HG02678 (cell line): ENCODE measurements around the gene CYP2U1.

Source experiments
- ATAC-seq: cut with Tn5 transposase; IDR thresholded peaks from one replicate; pipeline ENCODE4 v1.9.1; 2021; ENCODE audit warnings: mild to moderate bottlenecking, moderate library complexity; ENCODE audit not compliant: unreplicated experiment

Gene CYP2U1

DNA sequence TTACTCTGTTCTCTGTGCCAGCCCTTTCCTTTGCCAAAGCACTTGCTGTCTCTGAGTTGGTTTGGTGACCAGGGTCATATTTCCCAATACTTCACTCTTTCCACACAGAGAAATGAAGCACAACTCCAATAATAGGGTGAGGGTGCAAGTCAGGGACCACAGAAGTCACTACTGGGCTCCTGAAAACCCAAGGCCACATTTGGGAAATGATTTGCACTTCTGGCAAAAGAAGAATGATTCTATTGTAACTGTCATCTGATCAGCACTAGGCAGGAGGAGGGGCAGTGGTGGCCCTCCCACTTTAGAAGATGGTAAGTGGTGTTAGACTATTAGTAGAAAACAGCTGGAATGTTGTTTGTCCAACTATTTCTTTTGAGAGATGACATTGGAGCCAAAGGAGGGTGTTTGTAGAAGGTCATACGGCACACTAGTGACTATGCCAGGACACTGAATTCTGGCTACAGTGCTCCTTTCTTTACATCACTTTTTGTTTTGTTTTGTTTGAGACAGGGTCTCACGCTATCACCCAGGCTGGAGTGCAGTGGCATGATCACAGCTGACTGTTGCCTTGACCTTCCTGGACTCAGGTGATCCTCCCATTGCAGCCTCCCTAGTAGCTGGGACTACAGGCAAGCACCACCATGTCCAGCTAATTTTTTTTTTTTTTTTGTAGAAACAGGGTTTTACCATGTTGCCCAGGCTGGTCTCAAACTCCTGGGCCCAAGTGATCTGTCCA, 47.5 kb downstream of the CYP2U1 start:
- no peak for ATAC-seq

DNA sequence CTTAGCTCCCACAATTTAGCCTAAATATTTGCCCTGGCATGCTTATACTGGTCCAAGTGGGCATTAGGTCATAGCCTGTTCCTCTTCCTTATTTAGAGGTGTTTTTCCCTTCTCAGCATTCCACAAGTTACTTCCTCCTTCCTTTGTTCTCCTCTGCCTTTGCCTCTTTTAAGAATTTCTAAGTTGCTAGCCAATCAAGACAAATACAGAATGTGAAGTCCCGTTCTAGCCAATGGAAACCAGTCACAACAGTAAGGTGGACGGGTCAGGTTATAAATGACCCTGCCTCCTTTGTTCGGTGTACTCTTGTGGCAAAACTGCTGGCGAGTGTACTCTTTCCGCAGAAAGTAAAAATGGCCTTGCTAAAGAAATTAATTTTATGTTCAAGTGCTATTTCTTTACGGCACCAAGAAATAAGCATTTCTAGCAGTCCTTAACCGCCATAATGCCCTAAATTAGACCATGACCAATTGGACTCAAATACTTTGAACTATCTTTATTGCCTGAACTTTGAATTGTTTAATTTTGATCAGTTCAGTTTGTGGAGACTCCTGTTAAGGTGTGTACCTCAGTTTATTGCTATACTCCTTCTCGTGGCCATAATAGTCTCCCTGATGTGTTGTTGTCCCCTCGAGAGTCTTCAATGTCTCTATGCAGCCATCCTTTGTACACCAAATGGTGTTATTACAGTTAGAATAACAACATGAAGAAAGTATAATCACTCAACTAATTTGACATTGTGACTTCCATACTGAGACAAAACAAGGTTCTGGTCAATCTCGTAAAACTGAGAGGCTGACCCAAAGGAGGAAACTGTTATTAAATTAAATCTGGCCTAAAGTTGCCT, 56.8 kb downstream of the CYP2U1 start:
- no peak for ATAC-seq

DNA sequence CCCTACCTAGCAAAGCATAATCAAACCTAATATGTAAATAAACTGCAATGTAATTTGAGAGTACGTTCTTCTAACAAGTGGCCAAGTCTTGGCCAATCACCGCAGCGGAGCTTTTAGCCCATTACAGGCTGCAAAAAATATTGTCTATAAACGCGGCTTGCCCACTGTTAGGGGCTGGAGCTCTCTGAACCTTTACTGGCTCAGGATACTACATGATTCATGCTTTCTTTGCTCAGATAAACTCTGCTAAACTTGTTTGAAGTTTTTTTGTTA, 57.4 kb downstream of the CYP2U1 start:
- no peak for ATAC-seq

DNA sequence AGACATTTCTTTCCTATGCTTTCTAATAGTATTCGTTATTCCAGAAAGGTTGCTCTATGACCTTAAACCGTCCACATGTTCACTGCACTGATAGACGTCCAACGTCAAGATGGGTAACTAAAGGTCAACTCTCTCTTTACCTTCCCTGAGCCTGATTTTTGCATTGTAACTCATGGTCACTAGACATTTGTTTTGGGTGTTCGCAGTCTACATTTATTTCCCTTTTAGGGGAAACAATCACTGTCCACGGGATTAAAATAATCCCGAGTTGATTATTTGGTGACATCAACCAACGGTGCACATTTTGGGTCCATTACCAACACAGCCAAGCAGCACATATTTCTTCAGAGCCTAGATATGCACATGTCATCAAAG, 57.8 kb downstream of the CYP2U1 start:
- ATAC-seq: no peak

DNA sequence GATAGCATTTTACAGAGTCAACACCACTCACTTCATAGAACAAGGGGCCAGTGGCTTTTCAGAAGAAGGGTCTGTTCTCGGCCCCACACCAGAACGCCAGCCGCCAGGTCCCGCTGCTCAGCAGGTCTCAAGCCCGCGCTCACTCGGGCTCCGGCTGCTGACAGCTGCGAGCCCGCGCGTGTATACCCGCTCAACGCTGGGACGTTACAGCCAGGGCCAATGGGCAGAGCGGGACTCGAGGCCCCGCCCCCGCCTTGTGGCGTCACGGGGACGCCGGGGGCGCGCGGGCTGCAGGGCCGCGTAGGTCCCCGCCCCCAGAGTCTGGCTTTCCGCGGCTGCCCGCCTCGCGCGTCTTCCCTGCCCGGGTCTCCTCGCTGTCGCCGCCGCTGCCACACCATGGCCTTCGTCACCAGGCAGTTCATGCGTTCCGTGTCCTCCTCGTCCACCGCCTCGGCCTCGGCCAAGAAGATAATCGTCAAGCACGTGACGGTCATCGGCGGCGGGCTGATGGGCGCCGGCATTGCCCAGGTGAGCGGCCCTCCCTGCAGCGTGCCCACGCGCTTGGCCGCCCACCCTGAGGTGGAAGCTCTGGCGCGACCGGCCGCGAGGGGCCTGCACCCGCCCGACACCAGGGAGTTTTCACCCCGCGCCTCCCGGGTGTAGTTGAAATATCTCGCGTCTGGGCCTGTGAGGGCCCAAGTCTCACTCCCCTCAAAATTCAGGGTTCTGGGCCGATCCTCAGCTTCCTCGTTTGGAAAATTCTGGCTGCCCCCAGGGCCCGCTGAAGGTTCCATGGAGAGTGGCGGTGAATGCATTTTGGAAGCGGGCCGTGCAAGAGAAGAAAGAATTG, 58.4 kb downstream of the CYP2U1 start, which contains the start of gene HADH:
TSS of gene HADH (plus strand) at position 353 of the 850 bp plus-strand sequence. CDS start at position 397, 44 bp downstream.
- ATAC-seq: peak; percentile 94

DNA sequence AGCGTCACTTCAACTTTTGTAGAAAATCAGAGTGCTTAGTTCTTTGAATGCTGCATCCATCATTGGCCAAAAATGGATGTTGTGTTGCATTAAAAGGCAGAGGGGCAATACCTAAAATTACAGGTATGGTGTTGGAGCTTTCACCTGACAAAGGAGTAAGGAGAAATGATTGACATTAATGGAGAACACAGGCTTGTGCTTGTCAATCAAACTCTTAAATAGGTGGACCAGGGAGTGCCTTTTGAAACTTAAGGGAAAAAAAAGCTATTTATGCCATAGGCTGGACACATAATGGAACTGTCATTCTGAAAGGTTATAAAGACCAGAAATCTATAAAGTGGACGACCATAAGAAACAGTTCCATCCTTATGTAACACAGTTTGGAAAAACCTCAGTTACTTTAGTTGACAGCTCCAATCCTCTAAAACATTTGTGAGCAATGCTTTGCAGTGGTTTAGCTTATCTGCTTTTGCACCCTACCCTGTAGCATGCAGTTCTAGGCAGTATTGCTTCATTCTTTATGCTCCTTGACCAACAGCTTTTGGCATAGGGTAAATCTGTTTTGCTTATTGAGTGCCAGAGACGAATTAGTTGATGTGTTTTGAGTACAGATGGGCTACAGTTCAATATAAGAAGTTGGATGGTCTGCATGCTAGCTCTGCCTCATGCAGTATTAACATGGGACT, 60.7 kb downstream of the CYP2U1 start:
- no peak for ATAC-seq

DNA sequence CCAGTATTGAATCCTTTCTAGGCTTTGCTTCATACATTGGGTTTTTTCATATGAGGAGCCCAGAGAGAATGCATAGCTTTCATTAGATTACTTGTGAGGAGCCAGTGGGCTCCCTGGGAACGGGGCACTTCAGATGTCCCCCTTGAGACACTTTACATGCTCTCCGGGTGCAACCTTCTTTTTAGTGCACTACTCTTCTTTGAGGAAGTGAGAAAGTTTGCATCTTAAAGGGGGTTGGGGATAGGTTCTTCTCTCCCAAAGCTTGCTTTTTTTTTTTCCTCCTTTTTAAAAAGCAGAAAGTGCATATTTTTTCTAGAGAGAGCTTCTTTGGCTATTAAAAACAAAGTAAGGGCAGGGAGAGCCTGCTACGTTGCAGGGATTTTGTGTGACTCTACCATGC, 62.6 kb downstream of the CYP2U1 start:
- peak; percentile 33 for ATAC-seq

DNA sequence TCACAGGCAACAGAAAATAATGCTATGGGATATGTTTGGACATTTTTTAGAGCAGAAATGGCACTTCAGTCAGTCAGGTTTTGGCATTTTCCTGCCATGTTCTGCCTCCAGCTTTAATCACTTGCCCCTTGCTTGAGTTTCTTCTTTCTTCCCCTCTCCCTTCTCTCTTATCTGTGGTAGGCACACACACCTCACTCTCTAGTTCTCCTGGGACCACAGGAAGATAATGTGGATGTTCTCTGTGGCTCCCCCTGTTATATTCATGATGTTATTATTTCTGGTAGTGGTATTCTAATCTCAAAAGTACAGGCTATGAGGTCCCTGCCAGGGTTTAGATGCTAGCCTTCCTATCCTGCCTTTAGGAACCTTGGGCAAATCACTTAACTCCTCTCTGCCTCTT, 63.5 kb downstream of the CYP2U1 start:
- ATAC-seq: no peak

DNA sequence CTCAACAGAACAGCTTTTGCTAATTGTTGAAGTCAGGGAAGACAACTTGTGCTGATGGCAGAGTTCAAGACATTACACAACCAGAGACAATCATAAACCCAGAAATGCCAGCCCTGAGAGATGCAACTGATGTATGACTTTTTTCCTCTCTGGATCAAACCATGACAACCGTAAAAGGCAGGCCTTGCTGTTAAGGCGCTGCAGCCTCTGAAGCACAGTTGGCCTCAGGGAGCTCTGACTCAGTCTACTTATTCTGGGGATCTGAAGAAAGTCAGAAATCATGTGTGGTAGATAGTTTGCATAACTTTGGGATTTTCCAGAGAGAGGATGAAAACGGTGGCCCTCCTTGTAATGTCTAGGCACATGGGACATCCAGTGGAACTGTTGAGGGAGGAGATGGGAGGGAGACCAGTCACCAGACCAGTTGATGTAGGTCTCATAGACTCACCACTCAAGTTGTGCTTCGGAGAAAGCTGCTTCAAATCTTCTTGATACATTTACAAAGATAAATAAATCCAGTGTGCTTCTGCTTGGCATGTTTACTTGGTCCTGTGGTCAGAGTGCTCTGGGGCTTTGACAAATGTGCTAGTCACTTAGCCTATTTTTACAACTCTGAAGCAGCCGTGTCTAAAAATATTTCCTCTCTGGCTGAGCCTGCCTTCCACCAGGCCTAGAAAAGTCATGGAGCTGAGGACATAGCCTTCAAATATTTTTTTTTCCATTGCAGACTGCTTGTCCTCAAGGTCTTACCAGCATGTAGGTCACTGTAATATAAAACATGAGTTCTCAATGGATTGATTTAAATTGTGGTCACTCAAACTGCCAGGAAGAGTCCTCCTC, 65.8 kb downstream of the CYP2U1 start:
- no peak for ATAC-seq

DNA sequence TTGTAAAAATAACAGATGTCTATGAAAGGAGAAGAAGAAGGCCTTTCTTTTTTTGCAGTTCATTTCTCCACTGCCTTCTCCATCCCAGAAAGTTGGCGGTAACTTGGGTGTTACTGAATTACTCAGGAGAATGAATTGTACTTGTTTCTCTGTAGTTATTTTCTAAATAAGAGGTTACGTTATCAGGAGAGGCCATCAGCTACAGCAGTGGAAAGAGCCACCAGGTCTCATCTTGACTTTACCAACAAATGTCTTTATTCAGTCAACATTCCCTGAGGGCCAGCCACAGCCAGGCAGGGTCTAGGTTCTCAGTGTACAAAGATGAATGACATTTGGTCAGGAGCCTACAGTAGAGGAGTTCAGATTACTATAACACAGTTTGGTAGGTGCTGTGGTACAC, 66.4 kb downstream of the CYP2U1 start:
- ATAC-seq: no peak

DNA sequence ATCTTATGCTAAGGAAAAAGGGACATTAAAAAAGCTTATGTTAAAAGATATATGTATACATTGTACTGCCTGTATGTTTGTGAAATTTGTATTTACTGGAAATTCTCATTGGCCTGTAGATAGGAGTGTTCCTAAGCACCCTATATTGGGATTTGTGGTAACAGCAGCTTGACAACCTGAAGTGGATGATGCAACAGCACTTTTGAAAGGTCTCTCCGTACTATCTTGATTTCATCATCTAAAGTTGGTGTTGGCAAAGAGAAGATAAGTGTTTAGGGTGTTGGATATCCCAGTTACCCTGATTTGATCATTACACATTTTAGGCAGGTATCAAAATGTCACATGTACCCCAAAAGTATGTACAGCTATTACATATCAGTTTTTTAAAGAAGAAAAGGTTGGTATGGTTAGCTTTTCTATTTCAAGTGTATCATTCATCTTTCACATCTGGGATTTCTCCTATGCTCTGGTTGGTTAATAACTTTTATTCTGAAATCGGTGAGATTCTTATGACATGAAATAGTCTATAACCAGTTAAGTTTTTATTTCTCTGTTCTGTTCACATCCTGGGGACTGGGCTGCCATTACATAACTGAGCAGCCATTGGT, 68.7 kb downstream of the CYP2U1 start:
- no peak for ATAC-seq

DNA sequence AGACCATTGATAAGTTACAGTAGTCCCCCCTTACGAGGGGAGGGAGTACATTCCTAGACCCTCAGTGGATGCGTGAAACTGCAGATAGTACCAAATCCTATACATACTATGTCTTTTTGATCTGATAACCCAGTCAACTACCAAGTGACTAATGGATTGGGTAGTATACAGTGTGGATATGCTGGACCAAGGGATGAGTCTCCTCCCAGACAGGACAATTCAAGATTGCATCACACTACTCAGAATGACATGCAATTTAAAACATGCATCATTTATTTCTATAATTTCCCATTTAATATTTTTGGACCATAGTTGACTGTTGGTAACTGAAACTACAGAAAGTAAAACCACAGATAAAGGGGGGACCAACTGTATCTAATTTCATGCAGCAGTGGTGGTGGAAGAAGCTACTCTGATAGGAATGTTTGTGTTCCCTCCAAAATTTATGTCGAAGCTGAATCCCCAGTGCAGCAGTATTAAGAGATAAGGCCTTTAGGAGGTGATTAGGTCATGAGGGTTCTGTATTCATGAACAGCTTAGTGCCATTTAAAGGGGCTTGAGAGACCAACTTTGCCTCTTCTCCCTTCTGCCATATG, 70.3 kb downstream of the CYP2U1 start:
- no peak for ATAC-seq
